HepG2 (cell line): ENCODE data around the gene PITHD1. TPM values are rescaled to one million over a fixed set of nuclear protein-coding genes. Genes with fewer than 3 reads are reported as not detected.

Source experiments
- STAT6 ChIP-seq: sonication (generic); formaldehyde crosslinking; IDR thresholded peaks from 2 replicates; pipeline ENCODE4 v1.4.0; 2020; ENCODE audit warnings: missing genetic modification reagents, mild to moderate bottlenecking, borderline replicate concordance
- TBX2 ChIP-seq: sonication (generic); formaldehyde crosslinking; IDR thresholded peaks from 2 replicates; pipeline ENCODE4 v1.5.0; 2020; ENCODE audit warnings: missing genetic modification reagents, mild to moderate bottlenecking, borderline replicate concordance
- TEAD3 ChIP-seq: optimal IDR thresholded peaks from 2 replicates; pipeline ENCODE3; 2016; ENCODE audit warnings: borderline replicate concordance
- TSC22D2 ChIP-seq: sonication (generic); formaldehyde crosslinking; IDR thresholded peaks from 2 replicates; pipeline ENCODE4 v1.5.1; 2020; ENCODE audit warnings: missing genetic modification reagents, mild to moderate bottlenecking, borderline replicate concordance
- U2AF1 ChIP-seq: fragments of 200-400 bp; formaldehyde crosslinking; optimal IDR thresholded peaks from 2 replicates; pipeline ENCODE3; 2017; ENCODE audit warnings: mild to moderate bottlenecking, low read depth, low read length
- ZFY ChIP-seq: sonication (generic); formaldehyde crosslinking; IDR thresholded peaks from 2 replicates; pipeline ENCODE4 v1.4.0; 2020; ENCODE audit warnings: missing genetic modification reagents
- ZNF12 ChIP-seq: sonication (generic); formaldehyde crosslinking; IDR thresholded peaks from 2 replicates; pipeline ENCODE4 v1.5.0; 2020; ENCODE audit warnings: missing genetic modification reagents
- ZNF44 ChIP-seq: sonication (generic); formaldehyde crosslinking; IDR thresholded peaks from 2 replicates; pipeline ENCODE4 v1.5.1; 2020; ENCODE audit warnings: mild to moderate bottlenecking, missing genetic modification reagents
- ZNF576 ChIP-seq: sonication (generic); formaldehyde crosslinking; IDR thresholded peaks from 2 replicates; pipeline ENCODE4 v1.4.0; 2020; ENCODE audit warnings: mild to moderate bottlenecking, missing genetic modification reagents
- ZNF598 ChIP-seq: sonication (generic); formaldehyde crosslinking; IDR thresholded peaks from 2 replicates; pipeline ENCODE4 v1.5.1; 2020; ENCODE audit warnings: mild to moderate bottlenecking, missing genetic modification reagents, borderline replicate concordance
- ZNF780A ChIP-seq: sonication (generic); formaldehyde crosslinking; IDR thresholded peaks from 2 replicates; pipeline ENCODE4 v1.8.0; 2022; ENCODE audit warnings: mild to moderate bottlenecking, missing genetic modification reagents, moderate library complexity
- polyA plus RNA-seq, 8 experiments: library from polyadenylated mRNA; depleted of rRNA in 3 of 8; stranded (reverse) in 7 of 8; unstranded in 1 of 8; fragments of >200 nt; fragmentation: Illumina TruSeq in 4 of 8; extraction: Trizol in 4 of 8; gene quantifications; 2 replicates each; pipeline versions ENCODE4 v1.2.1 to v1.2.3, GENCODE V29; 2011 to 2016; ENCODE audit warnings: low read depth in 4 of 8, missing spikeins in 1 of 8, mixed read lengths in 1 of 8; ENCODE audit not compliant: insufficient read depth in 1 of 8
- total RNA-seq, 5 experiments: library from RNA; depleted of rRNA; stranded (reverse); fragments of >200 nt; fragmentation: Illumina TruSeq; extraction: Trizol; gene quantifications; 2 replicates each; pipeline ENCODE4 v1.2.3, GENCODE V29; 2016; ENCODE audit warnings: low read depth in 1 of 5
- TF ChIP-seq, protein P1 (sequence below): sonication (generic); formaldehyde crosslinking; IDR thresholded peaks from 2 replicates; pipeline ENCODE4 v1.4.0; 2020; ENCODE audit warnings: missing genetic modification reagents, borderline replicate concordance
- TF ChIP-seq, protein P2 (sequence below): sonication (generic); formaldehyde crosslinking; conservative IDR thresholded peaks from 2 replicates; pipeline ENCODE4 v1.8.0; 2022; ENCODE audit warnings: mild to moderate bottlenecking, moderate library complexity, missing genetic modification reagents
- TF ChIP-seq, protein P3 (sequence below): IDR thresholded peaks from 2 replicates; pipeline ENCODE4 v1.6.1; 2016; ENCODE audit warnings: missing biosample characterization, missing genetic modification reagents, low read depth
- TF ChIP-seq, protein P4 (sequence below): sonication (generic); formaldehyde crosslinking; IDR thresholded peaks from 2 replicates; pipeline ENCODE4 v1.9.0; 2022; ENCODE audit warnings: missing genetic modification reagents, mild to moderate bottlenecking, borderline replicate concordance

PITHD1 gene
- total and polyA plus RNA-seq, 2 of the 13 experiments (the other 11 are each of a cell fraction or from before 2014, with no cell fraction given): 28.0 to 37.3 TPM

- TF ChIP-seq, protein P1, sequence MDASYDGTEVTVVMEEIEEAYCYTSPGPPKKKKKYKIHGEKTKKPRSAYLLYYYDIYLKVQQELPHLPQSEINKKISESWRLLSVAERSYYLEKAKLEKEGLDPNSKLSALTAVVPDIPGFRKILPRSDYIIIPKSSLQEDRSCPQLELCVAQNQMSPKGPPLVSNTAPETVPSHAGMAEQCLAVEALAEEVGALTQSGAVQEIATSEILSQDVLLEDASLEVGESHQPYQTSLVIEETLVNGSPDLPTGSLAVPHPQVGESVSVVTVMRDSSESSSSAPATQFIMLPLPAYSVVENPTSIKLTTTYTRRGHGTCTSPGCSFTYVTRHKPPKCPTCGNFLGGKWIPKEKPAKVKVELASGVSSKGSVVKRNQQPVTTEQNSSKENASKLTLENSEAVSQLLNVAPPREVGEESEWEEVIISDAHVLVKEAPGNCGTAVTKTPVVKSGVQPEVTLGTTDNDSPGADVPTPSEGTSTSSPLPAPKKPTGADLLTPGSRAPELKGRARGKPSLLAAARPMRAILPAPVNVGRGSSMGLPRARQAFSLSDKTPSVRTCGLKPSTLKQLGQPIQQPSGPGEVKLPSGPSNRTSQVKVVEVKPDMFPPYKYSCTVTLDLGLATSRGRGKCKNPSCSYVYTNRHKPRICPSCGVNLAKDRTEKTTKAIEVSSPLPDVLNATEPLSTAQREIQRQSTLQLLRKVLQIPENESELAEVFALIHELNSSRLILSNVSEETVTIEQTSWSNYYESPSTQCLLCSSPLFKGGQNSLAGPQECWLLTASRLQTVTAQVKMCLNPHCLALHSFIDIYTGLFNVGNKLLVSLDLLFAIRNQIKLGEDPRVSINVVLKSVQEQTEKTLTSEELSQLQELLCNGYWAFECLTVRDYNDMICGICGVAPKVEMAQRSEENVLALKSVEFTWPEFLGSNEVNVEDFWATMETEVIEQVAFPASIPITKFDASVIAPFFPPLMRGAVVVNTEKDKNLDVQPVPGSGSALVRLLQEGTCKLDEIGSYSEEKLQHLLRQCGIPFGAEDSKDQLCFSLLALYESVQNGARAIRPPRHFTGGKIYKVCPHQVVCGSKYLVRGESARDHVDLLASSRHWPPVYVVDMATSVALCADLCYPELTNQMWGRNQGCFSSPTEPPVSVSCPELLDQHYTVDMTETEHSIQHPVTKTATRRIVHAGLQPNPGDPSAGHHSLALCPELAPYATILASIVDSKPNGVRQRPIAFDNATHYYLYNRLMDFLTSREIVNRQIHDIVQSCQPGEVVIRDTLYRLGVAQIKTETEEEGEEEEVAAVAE (CRISPR knock-in tag): no peak
- no peak for TF ChIP-seq U2AF1
- TF ChIP-seq, protein P2, sequence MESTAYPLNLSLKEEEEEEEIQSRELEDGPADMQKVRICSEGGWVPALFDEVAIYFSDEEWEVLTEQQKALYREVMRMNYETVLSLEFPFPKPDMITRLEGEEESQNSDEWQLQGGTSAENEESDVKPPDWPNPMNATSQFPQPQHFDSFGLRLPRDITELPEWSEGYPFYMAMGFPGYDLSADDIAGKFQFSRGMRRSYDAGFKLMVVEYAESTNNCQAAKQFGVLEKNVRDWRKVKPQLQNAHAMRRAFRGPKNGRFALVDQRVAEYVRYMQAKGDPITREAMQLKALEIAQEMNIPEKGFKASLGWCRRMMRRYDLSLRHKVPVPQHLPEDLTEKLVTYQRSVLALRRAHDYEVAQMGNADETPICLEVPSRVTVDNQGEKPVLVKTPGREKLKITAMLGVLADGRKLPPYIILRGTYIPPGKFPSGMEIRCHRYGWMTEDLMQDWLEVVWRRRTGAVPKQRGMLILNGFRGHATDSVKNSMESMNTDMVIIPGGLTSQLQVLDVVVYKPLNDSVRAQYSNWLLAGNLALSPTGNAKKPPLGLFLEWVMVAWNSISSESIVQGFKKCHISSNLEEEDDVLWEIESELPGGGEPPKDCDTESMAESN (CRISPR knock-in tag): peak; percentile 84
- peak; percentile 81; the same call in 1 of the 2 replicates for TF ChIP-seq ZNF598
- TF ChIP-seq ZFY (CRISPR knock-in tag): peak; percentile 81
- peak; percentile 84 for TF ChIP-seq TBX2 (CRISPR knock-in tag)
- peak; percentile 68 for TF ChIP-seq TEAD3 (CRISPR knock-in tag)
- TF ChIP-seq, protein P3, sequence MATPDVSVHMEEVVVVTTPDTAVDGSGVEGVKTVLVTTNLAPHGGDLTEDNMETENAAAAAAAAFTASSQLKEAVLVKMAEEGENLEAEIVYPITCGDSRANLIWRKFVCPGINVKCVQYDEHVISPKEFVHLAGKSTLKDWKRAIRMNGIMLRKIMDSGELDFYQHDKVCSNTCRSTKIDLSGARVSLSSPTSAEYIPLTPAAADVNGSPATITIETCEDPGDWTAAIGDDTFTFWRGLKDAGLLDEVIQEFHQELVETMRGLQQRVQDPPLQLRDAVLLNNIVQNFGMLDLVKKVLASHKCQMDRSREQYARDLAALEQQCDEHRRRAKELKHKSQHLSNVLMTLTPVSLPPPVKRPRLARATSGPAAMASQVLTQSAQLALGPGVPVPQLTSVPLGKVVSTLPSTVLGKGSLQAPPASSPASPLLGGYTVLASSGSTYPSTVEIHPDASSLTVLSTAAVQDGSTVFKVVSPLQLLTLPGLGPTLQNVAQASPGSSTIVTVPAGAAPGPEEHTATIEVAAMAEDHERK (CRISPR knock-in tag): 0 out of 2 replicates have a peak, but pooled peaks have one; percentile 15
- peak; percentile 75 for TF ChIP-seq ZNF12 (CRISPR knock-in tag)
- TF ChIP-seq ZNF780A (CRISPR knock-in tag): no peak
- TF ChIP-seq, protein P4, sequence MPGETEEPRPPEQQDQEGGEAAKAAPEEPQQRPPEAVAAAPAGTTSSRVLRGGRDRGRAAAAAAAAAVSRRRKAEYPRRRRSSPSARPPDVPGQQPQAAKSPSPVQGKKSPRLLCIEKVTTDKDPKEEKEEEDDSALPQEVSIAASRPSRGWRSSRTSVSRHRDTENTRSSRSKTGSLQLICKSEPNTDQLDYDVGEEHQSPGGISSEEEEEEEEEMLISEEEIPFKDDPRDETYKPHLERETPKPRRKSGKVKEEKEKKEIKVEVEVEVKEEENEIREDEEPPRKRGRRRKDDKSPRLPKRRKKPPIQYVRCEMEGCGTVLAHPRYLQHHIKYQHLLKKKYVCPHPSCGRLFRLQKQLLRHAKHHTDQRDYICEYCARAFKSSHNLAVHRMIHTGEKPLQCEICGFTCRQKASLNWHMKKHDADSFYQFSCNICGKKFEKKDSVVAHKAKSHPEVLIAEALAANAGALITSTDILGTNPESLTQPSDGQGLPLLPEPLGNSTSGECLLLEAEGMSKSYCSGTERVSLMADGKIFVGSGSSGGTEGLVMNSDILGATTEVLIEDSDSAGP (CRISPR knock-in tag): peak; percentile 88; the same call in 1 of the 2 replicates
- TF ChIP-seq TSC22D2 (CRISPR knock-in tag): no peak; the same call in none of the 2 replicates
- TF ChIP-seq ZNF576 (CRISPR knock-in tag): no peak
- TF ChIP-seq ZNF44 (CRISPR knock-in tag): no peak
- TF ChIP-seq STAT6: no peak
These were observed 47.0 kb downstream of the PITHD1 start, which contains the start of gene HMGCL (continued) for GRCh38 chr1:23825076-23825761.
